ENCODE data around the gene PDAP1. TPM values are rescaled to one million over a fixed set of nuclear protein-coding genes. Genes with fewer than 3 reads are reported as not detected.
A peak's percentile ranks its signal among the peaks of the same experiment; 100 is the strongest.

The PDAP1 gene
- total and polyA plus RNA-seq, 2 of the 13 experiments (the other 11 are each of a cell fraction or from before 2014, with no cell fraction given), result 13.0 to 100 TPM

DNA sequence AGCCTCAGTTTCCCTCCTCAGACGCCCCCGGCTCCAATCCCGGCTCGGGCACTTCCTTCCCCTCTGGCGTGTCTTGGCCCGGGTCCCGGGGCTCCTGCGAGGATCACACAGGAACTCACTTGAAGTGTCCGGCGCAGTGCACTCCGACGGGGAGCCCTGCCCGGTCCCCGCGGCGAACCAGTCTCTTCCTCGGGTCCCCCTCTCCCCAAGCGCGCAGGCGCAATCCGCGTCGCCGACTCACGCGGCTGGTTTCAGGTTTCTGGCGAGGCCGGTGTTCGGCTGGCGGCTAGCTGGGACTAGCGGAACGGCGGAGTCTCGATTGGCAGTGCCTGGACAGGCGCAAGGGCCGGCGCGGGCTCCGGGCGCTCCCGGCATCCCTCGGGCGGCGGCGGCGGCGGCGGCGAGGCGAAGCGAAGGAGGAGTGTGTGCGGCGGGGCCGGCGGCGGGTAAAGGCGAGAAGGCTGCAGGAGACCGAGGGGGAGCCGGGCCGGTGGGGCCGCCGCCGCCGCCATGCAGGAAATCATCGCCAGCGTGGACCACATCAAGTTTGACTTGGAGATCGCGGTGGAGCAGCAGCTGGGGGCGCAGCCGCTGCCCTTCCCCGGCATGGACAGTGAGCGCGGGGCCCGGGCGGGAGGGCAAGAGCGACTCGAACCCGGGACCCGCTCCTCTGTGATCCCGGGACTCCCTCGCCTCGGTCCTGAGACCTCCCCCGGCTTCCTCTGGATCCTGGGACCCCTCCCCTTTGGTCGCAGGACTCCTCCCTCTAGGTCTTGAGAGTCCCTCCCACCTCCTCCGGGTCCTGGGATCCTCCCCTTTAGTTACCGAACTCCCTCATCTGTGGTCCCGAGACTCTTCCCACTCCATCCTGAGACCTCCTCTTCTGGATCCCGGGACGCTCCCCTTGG, 30.4 kb upstream of the PDAP1 start, which contains the start of the genes CPSF4 and PTCD1 (continued):
- TF ChIP-seq ZNF121 (CRISPR knock-in tag; IDR thresholded peaks at IDR 0.05), result 0 out of 2 replicates have a peak, but pooled peaks have one; percentile 15
- TF ChIP-seq, protein P1, sequence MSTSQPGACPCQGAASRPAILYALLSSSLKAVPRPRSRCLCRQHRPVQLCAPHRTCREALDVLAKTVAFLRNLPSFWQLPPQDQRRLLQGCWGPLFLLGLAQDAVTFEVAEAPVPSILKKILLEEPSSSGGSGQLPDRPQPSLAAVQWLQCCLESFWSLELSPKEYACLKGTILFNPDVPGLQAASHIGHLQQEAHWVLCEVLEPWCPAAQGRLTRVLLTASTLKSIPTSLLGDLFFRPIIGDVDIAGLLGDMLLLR (CRISPR knock-in tag; IDR thresholded peaks at IDR 0.05), result peak; percentile 91
- no peak for TF ChIP-seq CENPX (CRISPR knock-in tag; IDR thresholded peaks at IDR 0.05)
- TF ChIP-seq TRIM24 (CRISPR knock-in tag; IDR thresholded peaks at IDR 0.05), result no peak
- no peak for TF ChIP-seq SRSF4 (IDR thresholded peaks at IDR 0.05; ENCODE audit: low read depth, low read length, poor library complexity, severe bottlenecking)
- TF ChIP-seq ZSCAN22 (CRISPR knock-in tag; IDR thresholded peaks at IDR 0.05), result no peak
- TF ChIP-seq NFE2L1 (CRISPR knock-in tag; IDR thresholded peaks at IDR 0.05; ENCODE audit: borderline replicate concordance), result 0 out of 2 replicates have a peak, but pooled peaks have one; percentile 67
- TF ChIP-seq, protein P2, sequence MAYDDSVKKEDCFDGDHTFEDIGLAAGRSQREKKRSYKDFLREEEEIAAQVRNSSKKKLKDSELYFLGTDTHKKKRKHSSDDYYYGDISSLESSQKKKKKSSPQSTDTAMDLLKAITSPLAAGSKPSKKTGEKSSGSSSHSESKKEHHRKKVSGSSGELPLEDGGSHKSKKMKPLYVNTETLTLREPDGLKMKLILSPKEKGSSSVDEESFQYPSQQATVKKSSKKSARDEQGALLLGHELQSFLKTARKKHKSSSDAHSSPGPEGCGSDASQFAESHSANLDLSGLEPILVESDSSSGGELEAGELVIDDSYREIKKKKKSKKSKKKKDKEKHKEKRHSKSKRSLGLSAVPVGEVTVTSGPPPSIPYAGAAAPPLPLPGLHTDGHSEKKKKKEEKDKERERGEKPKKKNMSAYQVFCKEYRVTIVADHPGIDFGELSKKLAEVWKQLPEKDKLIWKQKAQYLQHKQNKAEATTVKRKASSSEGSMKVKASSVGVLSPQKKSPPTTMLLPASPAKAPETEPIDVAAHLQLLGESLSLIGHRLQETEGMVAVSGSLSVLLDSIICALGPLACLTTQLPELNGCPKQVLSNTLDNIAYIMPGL (CRISPR knock-in tag; IDR thresholded peaks at IDR 0.05; ENCODE audit: borderline replicate concordance in 1 of 2, low read depth in 1 of 2), result peak; percentile 82 to 87
- TF ChIP-seq SOX6 (IDR thresholded peaks at IDR 0.05), result no peak
- peak; percentile 60 for TF ChIP-seq SOX6 (CRISPR knock-in tag; IDR thresholded peaks at IDR 0.05)
- TF ChIP-seq, protein P3, sequence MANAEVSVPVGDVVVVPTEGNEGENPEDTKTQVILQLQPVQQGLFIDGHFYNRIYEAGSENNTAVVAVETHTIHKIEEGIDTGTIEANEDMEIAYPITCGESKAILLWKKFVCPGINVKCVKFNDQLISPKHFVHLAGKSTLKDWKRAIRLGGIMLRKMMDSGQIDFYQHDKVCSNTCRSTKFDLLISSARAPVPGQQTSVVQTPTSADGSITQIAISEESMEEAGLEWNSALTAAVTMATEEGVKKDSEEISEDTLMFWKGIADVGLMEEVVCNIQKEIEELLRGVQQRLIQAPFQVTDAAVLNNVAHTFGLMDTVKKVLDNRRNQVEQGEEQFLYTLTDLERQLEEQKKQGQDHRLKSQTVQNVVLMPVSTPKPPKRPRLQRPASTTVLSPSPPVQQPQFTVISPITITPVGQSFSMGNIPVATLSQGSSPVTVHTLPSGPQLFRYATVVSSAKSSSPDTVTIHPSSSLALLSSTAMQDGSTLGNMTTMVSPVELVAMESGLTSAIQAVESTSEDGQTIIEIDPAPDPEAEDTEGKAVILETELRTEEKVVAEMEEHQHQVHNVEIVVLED (CRISPR knock-in tag; IDR thresholded peaks at IDR 0.05; ENCODE audit: borderline replicate concordance), result peak; percentile 95
- no peak for TF ChIP-seq HOXD1 (CRISPR knock-in tag; IDR thresholded peaks at IDR 0.05)
- peak; percentile 88 for TF ChIP-seq AGO2 (optimal IDR thresholded peaks at IDR 0.05; ENCODE audit: low read depth, low read length)
- peak; percentile 72; the same call in 1 of the 2 replicates for TF ChIP-seq HDAC2 (CRISPR knock-in tag; IDR thresholded peaks at IDR 0.05)
- TF ChIP-seq ELF4 (CRISPR knock-in tag; IDR thresholded peaks at IDR 0.05; ENCODE audit: borderline replicate concordance), result 0 out of 2 replicates have a peak, but pooled peaks have one; percentile 66
- TF ChIP-seq SPEN (CRISPR knock-in tag; IDR thresholded peaks at IDR 0.05; ENCODE audit: low read depth), result peak; percentile 95
- 0 out of 2 replicates have a peak, but pooled peaks have one; percentile 68 for TF ChIP-seq HOXA9 (CRISPR knock-in tag; IDR thresholded peaks at IDR 0.05; ENCODE audit: borderline replicate concordance)
- peak in 1 of 2 experiments; percentile 80; a peak in 1 of 4 replicates for TF ChIP-seq KLF16 (CRISPR knock-in tag; IDR thresholded peaks at IDR 0.05)
- TF ChIP-seq TBX3 (IDR thresholded peaks at IDR 0.05; ENCODE audit: borderline replicate concordance), result no peak
- TF ChIP-seq, protein P4, sequence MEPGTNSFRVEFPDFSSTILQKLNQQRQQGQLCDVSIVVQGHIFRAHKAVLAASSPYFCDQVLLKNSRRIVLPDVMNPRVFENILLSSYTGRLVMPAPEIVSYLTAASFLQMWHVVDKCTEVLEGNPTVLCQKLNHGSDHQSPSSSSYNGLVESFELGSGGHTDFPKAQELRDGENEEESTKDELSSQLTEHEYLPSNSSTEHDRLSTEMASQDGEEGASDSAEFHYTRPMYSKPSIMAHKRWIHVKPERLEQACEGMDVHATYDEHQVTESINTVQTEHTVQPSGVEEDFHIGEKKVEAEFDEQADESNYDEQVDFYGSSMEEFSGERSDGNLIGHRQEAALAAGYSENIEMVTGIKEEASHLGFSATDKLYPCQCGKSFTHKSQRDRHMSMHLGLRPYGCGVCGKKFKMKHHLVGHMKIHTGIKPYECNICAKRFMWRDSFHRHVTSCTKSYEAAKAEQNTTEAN (CRISPR knock-in tag; conservative IDR thresholded peaks at IDR 0.05), result 0 out of 2 replicates have a peak, but pooled peaks have one; percentile 32
- peak; percentile 3; the same call in 1 of the 2 replicates for TF ChIP-seq KLF9 (CRISPR knock-in tag; IDR thresholded peaks at IDR 0.05; ENCODE audit: low read depth)
- TF ChIP-seq ZFAT (CRISPR knock-in tag; conservative IDR thresholded peaks at IDR 0.05), result no peak
- TF ChIP-seq ETV5 (CRISPR knock-in tag; IDR thresholded peaks at IDR 0.05; ENCODE audit: borderline replicate concordance), result peak; percentile 64; the same call in 1 of the 2 replicates
